NCI-H345 treated with DMSO at 0.1 percent for 48 hours (cell line): Measurements from ENCODE around the gene DENND10.
"Not testable (repeated sequence)": the region's sequence is repeated elsewhere in the genome, so short reads cannot be mapped to it uniquely, and the experiment has no call there.

Source experiments
- DNase-seq: peaks from one replicate; lab custom pipeline; 2025; ENCODE audit not compliant: unreplicated experiment; lab: John Stamatoyannopoulos, UW

Gene DENND10

GRCh38 chr10:119132521-119133345 lies 28.8 kb downstream of the DENND10 start:
- no peak for DNase-seq

- no peak for DNase-seq
These were observed 30.0 kb downstream of the DENND10 start for GRCh38 chr10:119133949-119134348.

- no peak for DNase-seq
These were observed 31.6 kb downstream of the DENND10 start for GRCh38 chr10:119135513-119135881.

- DNase-seq: no peak
These were observed 32.2 kb downstream of the DENND10 start for GRCh38 chr10:119136084-119136483.

GRCh38 chr10:119137878-119138277 lies 34.0 kb downstream of the DENND10 start:
- not testable (repeated sequence) for DNase-seq

- no peak for DNase-seq
These were observed 34.7 kb downstream of the DENND10 start for GRCh38 chr10:119138346-119139306.

- no peak for DNase-seq
These were observed 35.7 kb downstream of the DENND10 start for GRCh38 chr10:119139464-119140067.

- DNase-seq: no peak
These were observed 36.8 kb downstream of the DENND10 start for GRCh38 chr10:119140603-119141245.

GRCh38 chr10:119143657-119144056 lies 39.7 kb downstream of the DENND10 start:
- no peak for DNase-seq

- no peak for DNase-seq
These were observed 45.2 kb downstream of the DENND10 start for GRCh38 chr10:119149157-119149556.

GRCh38 chr10:119149729-119150128 lies 45.8 kb downstream of the DENND10 start:
- DNase-seq: no peak

GRCh38 chr10:119151601-119152000 lies 47.7 kb downstream of the DENND10 start:
- not testable (repeated sequence) for DNase-seq

GRCh38 chr10:119153041-119153440 lies 49.1 kb downstream of the DENND10 start:
- no peak for DNase-seq

- DNase-seq: no peak
These were observed 49.7 kb downstream of the DENND10 start for GRCh38 chr10:119153661-119154060.

GRCh38 chr10:119159332-119159731 lies 55.4 kb downstream of the DENND10 start:
- DNase-seq: no peak

GRCh38 chr10:119161680-119162451 lies 58.0 kb downstream of the DENND10 start:
- no peak for DNase-seq

- no peak for DNase-seq
These were observed 58.7 kb downstream of the DENND10 start for GRCh38 chr10:119162452-119163092.

GRCh38 chr10:119165171-119166117 lies 61.5 kb downstream of the DENND10 start, which contains the start of gene SFXN4:
TSS of gene SFXN4 (minus strand) at chr10:119165714. CDS start at chr10:119165647, 67 bp downstream.
- peak; percentile 10 for DNase-seq
